GM10248 (cell line): ENCODE data around the gene RNF168.
"Not testable (repeated sequence)": the region's sequence is repeated elsewhere in the genome, so short reads cannot be mapped to it uniquely, and the experiment has no call there.

Experiments used
- CTCF ChIA-PET: fragments of 300-600 bp; sonication (Branson Sonifier 250); formaldehyde crosslinking; extraction: SDS; loops from one replicate; lab custom pipeline; 2021; ENCODE audit warnings: antibody characterized with exemption; lab: Yijun Ruan, JAX
- POLR2A ChIA-PET: fragments of 350-650 bp; sonication (Branson Sonifier 250); formaldehyde crosslinking; extraction: SDS; loops from one replicate; lab custom pipeline; 2020; ENCODE audit warnings: antibody characterized with exemption; lab: Yijun Ruan, JAX
- DNase-seq: peaks from one replicate; pipeline ENCODE4 v3.0.0; 2012; ENCODE audit errors: extremely low spot score
- CTCF ChIP-seq: IDR thresholded peaks from 2 replicates; pipeline ENCODE4 v1.5.1; 2012; ENCODE audit warnings: mild to moderate bottlenecking, low read depth; ENCODE audit errors: extremely low read depth, missing control alignments, control extremely low read depth

Gene RNF168

GRCh38 chr3:196477678-196478077, 25.9 kb downstream of the RNF168 start:
- no peak for TF ChIP-seq CTCF
- ChIA-PET CTCF (interaction anchor here (1.5 kb wide), 1 partner anchor 9 kb away, joined by 3 read pairs; no protein-coding TSS in a partner anchor), POLR2A (no interaction called here)
- DNase-seq: no peak

- no peak for TF ChIP-seq CTCF
- ChIA-PET CTCF (interaction anchor here (1.3 to 2.2 kb wide), 2 partner anchors 8 to 57 kb away, joined by 6 to 9 read pairs; no protein-coding TSS in a partner anchor), POLR2A (no interaction called here)
- no peak for DNase-seq
These were observed 31.3 kb downstream of the RNF168 start for GRCh38 chr3:196472286-196472685.

- no peak for DNase-seq
- TF ChIP-seq CTCF: no peak
- ChIA-PET POLR2A (no interaction called here), CTCF (interaction anchor here (0.8 to 1.0 kb wide), 2 partner anchors 15 to 218 kb away, joined by 3 read pairs; no protein-coding TSS in a partner anchor)
These were observed 32.0 kb downstream of the RNF168 start for GRCh38 chr3:196471551-196471950.

- CTCF ChIA-PET, DNase-seq, POLR2A ChIA-PET: not testable (repeated sequence)
These were observed 33.4 kb downstream of the RNF168 start for GRCh38 chr3:196470182-196470581.

GRCh38 chr3:196463804-196464203, 39.8 kb downstream of the RNF168 start:
- TF ChIP-seq CTCF: no peak
- ChIA-PET CTCF (interaction anchor here (1.7 kb wide), 1 partner anchor 10 kb away, joined by 9 read pairs; no protein-coding TSS in a partner anchor), POLR2A (no interaction called here)
- no peak for DNase-seq

- CTCF ChIA-PET: interaction anchor here (1.7 kb wide), 1 partner anchor 10 kb away, joined by 9 read pairs; no protein-coding TSS in a partner anchor
- no peak for DNase-seq
- no peak for TF ChIP-seq CTCF
- POLR2A ChIA-PET: no interaction called here
These were observed 40.2 kb downstream of the RNF168 start for GRCh38 chr3:196463478-196463756.

- DNase-seq, POLR2A ChIA-PET: not testable (repeated sequence)
- CTCF ChIA-PET: interaction anchor here (1.7 kb wide), 1 partner anchor 11 kb away, joined by 9 read pairs; no protein-coding TSS in a partner anchor
These were observed 40.7 kb downstream of the RNF168 start for GRCh38 chr3:196462680-196463477.
